Loucy (cell line): ENCODE measurements around the gene ROBO2.

Experiments used
- H2AFZ ChIP-seq: fragments of 200-600 bp; sonication (generic); 2 replicates; pipeline ENCODE4 v1.6.0; 2016; ENCODE audit warnings: antibody characterized with exemption, mild to moderate bottlenecking, low read length, moderate library complexity
- H3F3A ChIP-seq: fragments of 200-600 bp; 2 replicates; pipeline ENCODE4 v1.6.0; 2016; ENCODE audit warnings: antibody characterized with exemption, low read depth, mild to moderate bottlenecking
- H3K27me3 ChIP-seq: fragments of 200-600 bp; sonication (generic); 2 replicates; pipeline ENCODE4 v1.6.1; 2014; ENCODE audit warnings: low read length, mild to moderate bottlenecking; ENCODE audit not compliant: insufficient read depth, poor library complexity, severe bottlenecking
- H3K36me3 ChIP-seq: fragments of 200-600 bp; sonication (generic); 2 replicates; pipeline ENCODE4 v1.6.1; 2016; ENCODE audit warnings: low read length; ENCODE audit not compliant: insufficient read depth
- H3K4me1 ChIP-seq: fragments of 200-600 bp; sonication (generic); 2 replicates; pipeline ENCODE4 v1.5.1; 2014; ENCODE audit warnings: low read length, mild to moderate bottlenecking; ENCODE audit not compliant: insufficient read depth, poor library complexity, severe bottlenecking
- H3K4me2 ChIP-seq: fragments of 200-600 bp; sonication (generic); 2 replicates; pipeline ENCODE4 v1.6.0; 2014; ENCODE audit warnings: antibody characterized with exemption, low read length, low read depth, mild to moderate bottlenecking; ENCODE audit not compliant: poor library complexity, severe bottlenecking
- H3K4me3 ChIP-seq: fragments of 200-600 bp; sonication (generic); 2 replicates; pipeline ENCODE4 v1.5.1; 2014; ENCODE audit warnings: low read length, mild to moderate bottlenecking, mixed read lengths; ENCODE audit not compliant: poor library complexity, severe bottlenecking
- H3K79me2 ChIP-seq: fragments of 200-600 bp; sonication (generic); 2 replicates; pipeline ENCODE4 v1.6.1; 2014; ENCODE audit warnings: low read length; ENCODE audit not compliant: insufficient read depth
- H3K9ac ChIP-seq: fragments of 200-600 bp; sonication (generic); 2 replicates; pipeline ENCODE4 v1.6.0; 2014; ENCODE audit warnings: mild to moderate bottlenecking, low read depth, low read length, moderate library complexity; ENCODE audit not compliant: poor library complexity, severe bottlenecking
- H3K9me2 ChIP-seq: fragments of 200-600 bp; sonication (generic); replicated peaks from 2 replicates; pipeline ENCODE4 v1.6.1; 2016; ENCODE audit warnings: low read depth, low read length, mixed read lengths
- H3K9me3 ChIP-seq: fragments of 200-600 bp; sonication (generic); 2 replicates; pipeline ENCODE4 v1.6.1; 2014; ENCODE audit warnings: mild to moderate bottlenecking, antibody characterized with exemption, low read length, low read depth; ENCODE audit not compliant: insufficient read depth
- H4K20me1 ChIP-seq: fragments of 200-600 bp; sonication (generic); 2 replicates; pipeline ENCODE4 v1.6.0; 2014; ENCODE audit warnings: antibody characterized with exemption, low read length, mild to moderate bottlenecking; ENCODE audit not compliant: insufficient read depth, poor library complexity, severe bottlenecking
- CTCF ChIP-seq: fragments of 200-600 bp; sonication (generic); conservative IDR thresholded peaks from 2 replicates; pipeline ENCODE4 v1.5.1; 2014; ENCODE audit warnings: mild to moderate bottlenecking, antibody characterized with exemption, low read length
- EZH2phosphoT487 ChIP-seq: fragments of 200-600 bp; IDR thresholded peaks from 2 replicates; pipeline ENCODE4 v1.6.1; 2018; ENCODE audit warnings: antibody characterized with exemption, mild to moderate bottlenecking, moderate library complexity, borderline replicate concordance

ROBO2 gene

GRCh38 chr3:77489216-77489615 lies 449.3 kb downstream of the ROBO2 start:
- Histone ChIP-seq H3K4me3 (no peak overlapping the region), H3K9me3 (no peaks in the 10 kb centered on the region; the same call in 1 of the 2 replicates)
- TF ChIP-seq CTCF (no peak), EZH2phosphoT487 (no peak)

GRCh38 chr3:77491961-77492360 lies 452.1 kb downstream of the ROBO2 start:
- Histone ChIP-seq H4K20me1 (no peaks in the 10 kb centered on the region), H3K9me2 (no peaks in the 10 kb centered on the region), H2AFZ (no peak overlapping the region), H3K79me2 (no peaks in the 10 kb centered on the region), H3K27me3 (no peaks in the 10 kb centered on the region), H3K4me2 (no peak overlapping the region), H3F3A (no peaks in the 10 kb centered on the region), H3K4me3 (no peak overlapping the region), H3K9ac (no peak overlapping the region), H3K36me3 (no peaks in the 10 kb centered on the region), H3K9me3 (no peaks in the 10 kb centered on the region; the same call in 1 of the 2 replicates), H3K4me1 (no peaks in the 10 kb centered on the region)
- TF ChIP-seq EZH2phosphoT487 (no peak), CTCF (no peak)

More at GRCh38 chr3:77489216-77489615, 449.3 kb downstream of the ROBO2 start:
- Histone ChIP-seq H3K4me1 (no peaks in the 10 kb centered on the region), H3K79me2 (no peaks in the 10 kb centered on the region), H3K36me3 (no peaks in the 10 kb centered on the region), H3K27me3 (no peaks in the 10 kb centered on the region), H3K9me2 (no peaks in the 10 kb centered on the region), H2AFZ (no peak overlapping the region), H3K4me2 (no peak overlapping the region), H3F3A (no peaks in the 10 kb centered on the region), H3K9ac (no peak overlapping the region), H4K20me1 (no peaks in the 10 kb centered on the region)

GRCh38 chr3:77500721-77501120 lies 460.8 kb downstream of the ROBO2 start:
- no peaks in the 10 kb centered on the region for H3F3A ChIP-seq
- H3K9me3 ChIP-seq, result no peaks in the 10 kb centered on the region
- H3K9me2 ChIP-seq, result no peaks in the 10 kb centered on the region

More at GRCh38 chr3:77500721-77501120, 460.8 kb downstream of the ROBO2 start:
- H3K36me3 ChIP-seq, result no peaks in the 10 kb centered on the region
- no peak for TF ChIP-seq EZH2phosphoT487
- no peak for TF ChIP-seq CTCF
- no peak overlapping the region for H3K9ac ChIP-seq
- H3K4me1 ChIP-seq, result no peaks in the 10 kb centered on the region
- H3K79me2 ChIP-seq, result no peaks in the 10 kb centered on the region
- H3K4me3 ChIP-seq, result no peak overlapping the region
- no peak overlapping the region for H3K4me2 ChIP-seq
- no peaks in the 10 kb centered on the region for H4K20me1 ChIP-seq
- no peak overlapping the region for H2AFZ ChIP-seq
- no peaks in the 10 kb centered on the region for H3K27me3 ChIP-seq
